ENCODE results near the gene MAP9. TPM values are rescaled to one million over a fixed set of nuclear protein-coding genes. Genes with fewer than 3 reads are reported as not detected.

MAP9 gene
- total and polyA plus RNA-seq, 2 donors (not counting 1 experiment from before 2014, with no cell fraction given) = 4.5 to 16.3 TPM

- no peak overlapping the region for H3K9ac ChIP-seq (ENCODE audit: low read length)
- WGBS (ENCODE audit: insufficient coverage) = 83% methylated on average over 1 of the region's 2 CpGs
- H3K27ac ChIP-seq (ENCODE audit: low read length in 2 of 2) = no peak overlapping the region
- intact Hi-C loops (cut with micrococcal nuclease) = no loop called here
- Mint-ChIP-seq H3K4me1 (no peaks in the 10 kb centered on the region), H3K4me3 (no peak overlapping the region), H3K27me3 (peaks cover 6% of the 10 kb centered on the region), H3K9me3 (ENCODE audit: insufficient read depth) (no peaks in the 10 kb centered on the region), H3K27ac (no peak overlapping the region)
- H3K36me3 ChIP-seq (replicated peaks in 1 of 2; ENCODE audit: control extremely low read depth in 1 of 2, control insufficient read depth in 1 of 2, extremely low read depth in 1 of 2, insufficient read depth in 2 of 2, low read length in 1 of 2) = no peaks in the 10 kb centered on the region
- TF ChIP-seq CTCF (IDR thresholded peaks at IDR 0.05) (no peak), EZH2 (IDR thresholded peaks at IDR 0.05; ENCODE audit: borderline replicate concordance, insufficient read depth, low read depth, low read length, poor library complexity, severe bottlenecking) (no peak)
- no peak overlapping the region for H3K4me3 ChIP-seq (ENCODE audit: control extremely low read depth in 1 of 5, extremely low read depth in 1 of 5, insufficient read depth in 1 of 5, low read depth in 2 of 5, low read length in 4 of 5)
- ATAC-seq (ENCODE audit: low read depth) (no peak), DNase-seq (no peak)
- H3K9me3 ChIP-seq (ENCODE audit: control extremely low read depth in 1 of 3, control insufficient read depth in 2 of 3, insufficient read depth in 1 of 3, low read length in 2 of 3) = no peaks in the 10 kb centered on the region
- H3K4me2 ChIP-seq (replicated peaks; ENCODE audit: low read depth, low read length, poor library complexity, severe bottlenecking) = no peak overlapping the region
- no peaks in the 10 kb centered on the region for H3K79me2 ChIP-seq (ENCODE audit: control insufficient read depth, insufficient read depth, low read length)
- no peaks in the 10 kb centered on the region for H3K4me1 ChIP-seq (ENCODE audit: control insufficient read depth in 2 of 2, insufficient read depth in 2 of 2, low read length in 2 of 2)
- POLR2A ChIA-PET = no interaction called here
- H4K20me1 ChIP-seq (ENCODE audit: control insufficient read depth, insufficient read depth, low read length, poor library complexity, severe bottlenecking) = no peaks in the 10 kb centered on the region
- CTCF ChIA-PET = no interaction called here
- no peak overlapping the region for H2AFZ ChIP-seq (ENCODE audit: insufficient read depth, low read depth, low read length, poor library complexity, severe bottlenecking)
- no peaks in the 10 kb centered on the region for H3K27me3 ChIP-seq (replicated peaks in 1 of 4; ENCODE audit: control extremely low read depth in 1 of 4, control insufficient read depth in 3 of 4, insufficient read depth in 4 of 4, low read length in 3 of 4)
Measured at GRCh38 chr4:155411546-155411945, 34.8 kb upstream of the MAP9 start.

GRCh38 chr4:155408796-155409195 is 32.0 kb upstream of the MAP9 start:
- ChIA-PET POLR2A (no interaction called here), CTCF (no interaction called here)
- H3K4me1 ChIP-seq (ENCODE audit: control insufficient read depth in 2 of 2, insufficient read depth in 2 of 2, low read length in 2 of 2) = no peaks in the 10 kb centered on the region
- no peaks in the 10 kb centered on the region for H4K20me1 ChIP-seq (ENCODE audit: control insufficient read depth, insufficient read depth, low read length, poor library complexity, severe bottlenecking)
- intact Hi-C loops (cut with micrococcal nuclease) = no loop called here
- WGBS (ENCODE audit: insufficient coverage) = no CpG with 5 or more reads among the region's 1 CpG
- H3K4me3 ChIP-seq (ENCODE audit: control extremely low read depth in 1 of 5, extremely low read depth in 1 of 5, insufficient read depth in 1 of 5, low read depth in 2 of 5, low read length in 4 of 5) = no peak overlapping the region
- no peaks in the 10 kb centered on the region for H3K9me3 ChIP-seq (ENCODE audit: control extremely low read depth in 1 of 3, control insufficient read depth in 2 of 3, insufficient read depth in 1 of 3, low read length in 2 of 3)
- DNase-seq = no peak
- H3K9ac ChIP-seq (ENCODE audit: low read length) = no peak overlapping the region
- Mint-ChIP-seq H3K4me3 (no peak overlapping the region), H3K27ac (no peak overlapping the region), H3K27me3 (peaks cover 6% of the 10 kb centered on the region), H3K9me3 (ENCODE audit: insufficient read depth) (no peaks in the 10 kb centered on the region), H3K4me1 (no peaks in the 10 kb centered on the region)
- no peak overlapping the region for H3K27ac ChIP-seq (ENCODE audit: low read length in 2 of 2)
- H3K27me3 ChIP-seq (replicated peaks in 1 of 4; ENCODE audit: control extremely low read depth in 1 of 4, control insufficient read depth in 3 of 4, insufficient read depth in 4 of 4, low read length in 3 of 4) = no peaks in the 10 kb centered on the region
- H3K79me2 ChIP-seq (ENCODE audit: control insufficient read depth, insufficient read depth, low read length) = no peaks in the 10 kb centered on the region
- TF ChIP-seq EZH2 (IDR thresholded peaks at IDR 0.05; ENCODE audit: borderline replicate concordance, insufficient read depth, low read depth, low read length, poor library complexity, severe bottlenecking) (no peak), CTCF (IDR thresholded peaks at IDR 0.05) (no peak)
- H2AFZ ChIP-seq (ENCODE audit: insufficient read depth, low read depth, low read length, poor library complexity, severe bottlenecking) = no peak overlapping the region
- ATAC-seq (ENCODE audit: low read depth) = no peak
- no peak overlapping the region for H3K4me2 ChIP-seq (replicated peaks; ENCODE audit: low read depth, low read length, poor library complexity, severe bottlenecking)
- H3K36me3 ChIP-seq (replicated peaks in 1 of 2; ENCODE audit: control extremely low read depth in 1 of 2, control insufficient read depth in 1 of 2, extremely low read depth in 1 of 2, insufficient read depth in 2 of 2, low read length in 1 of 2) = no peaks in the 10 kb centered on the region

All from B cell (primary cell).